Uterus (tissue), 4 donors: ENCODE measurements around the gene DENND1A. TPM values are rescaled to one million over a fixed set of nuclear protein-coding genes. Genes with fewer than 3 reads are reported as not detected.
"Not testable (repeated sequence)": the region's sequence is repeated elsewhere in the genome, so short reads cannot be mapped to it uniquely, and the experiment has no call there.

Source experiments
- DNase-seq, 2 donors: peaks; one replicate each; pipeline ENCODE4 v3.0.0-alpha.2; 2019 to 2020
- H3K27ac ChIP-seq, 2 donors: fragments of 200-600 bp; sonication (generic); 1 replicate in 1 of 2; 2 replicates in 1 of 2; pipeline ENCODE4 v1.5.1; 2016 to 2018
- H3K27me3 ChIP-seq, 2 donors: fragments of 200-600 bp; sonication (generic); one replicate each; pipeline ENCODE4 v1.5.1; 2018 to 2019; ENCODE audit warnings: control low read depth in 1 of 2
- H3K36me3 ChIP-seq, 2 donors: fragments of 200-600 bp; sonication (generic); one replicate each; pipeline ENCODE4 v1.5.1; 2019; ENCODE audit warnings: control low read depth in 1 of 2
- H3K4me1 ChIP-seq, 2 donors: fragments of 200-600 bp; sonication (generic); one replicate each; pipeline ENCODE4 v1.5.1; 2018 to 2019; ENCODE audit warnings: control low read depth in 1 of 2
- H3K4me3 ChIP-seq, 2 donors: fragments of 200-600 bp; sonication (generic); 1 replicate in 1 of 2; 2 replicates in 1 of 2; pipeline ENCODE4 v1.5.1; 2018 to 2019; ENCODE audit warnings: mild to moderate bottlenecking in 1 of 2
- H3K9me3 ChIP-seq, 2 donors: fragments of 200-600 bp; sonication (generic); one replicate each; pipeline ENCODE4 v1.5.1; 2019; ENCODE audit warnings: control low read depth in 1 of 2
- POLR2A ChIP-seq, 2 donors: fragments of 450-650 bp; IDR thresholded peaks; one replicate each; pipeline ENCODE4 v1.6.1; 2016; ENCODE audit warnings: antibody characterized with exemption in 2 of 2, mild to moderate bottlenecking in 1 of 2, moderate library complexity in 1 of 2
- intact Hi-C: fragments of 100-400 bp; cut with DNase I; formaldehyde crosslinking; loops from one replicate; pipeline ENCODE4 v1.15.1; 2023; ENCODE audit warnings: low total_unique reads
- total RNA-seq, 4 donors: library from RNA; depleted of rRNA in 3 of 4; stranded (reverse); fragments of >200 nt in 3 of 4; gene quantifications; one replicate each; pipeline versions ENCODE4 v1.1.0 to v1.2.4, GENCODE V29; 2014 to 2023
- TF ChIP-seq, protein P1 (sequence below), 4 experiments: fragments of 200-600 bp in 2 of 4; fragments of 450-650 bp in 2 of 4; sonication (generic) in 2 of 4; IDR thresholded peaks; one replicate each; pipeline ENCODE4 v1.5.1; 2016 to 2019; ENCODE audit warnings: antibody characterized with exemption in 4 of 4, mild to moderate bottlenecking in 2 of 4, moderate library complexity in 1 of 4
- donor health status: DM: yes; HTN: yes; CAD: no.

The DENND1A gene
- total RNA-seq, 4 donors from 2014 or later = 10.8 to 34.5 (median 22.6) TPM

DNA sequence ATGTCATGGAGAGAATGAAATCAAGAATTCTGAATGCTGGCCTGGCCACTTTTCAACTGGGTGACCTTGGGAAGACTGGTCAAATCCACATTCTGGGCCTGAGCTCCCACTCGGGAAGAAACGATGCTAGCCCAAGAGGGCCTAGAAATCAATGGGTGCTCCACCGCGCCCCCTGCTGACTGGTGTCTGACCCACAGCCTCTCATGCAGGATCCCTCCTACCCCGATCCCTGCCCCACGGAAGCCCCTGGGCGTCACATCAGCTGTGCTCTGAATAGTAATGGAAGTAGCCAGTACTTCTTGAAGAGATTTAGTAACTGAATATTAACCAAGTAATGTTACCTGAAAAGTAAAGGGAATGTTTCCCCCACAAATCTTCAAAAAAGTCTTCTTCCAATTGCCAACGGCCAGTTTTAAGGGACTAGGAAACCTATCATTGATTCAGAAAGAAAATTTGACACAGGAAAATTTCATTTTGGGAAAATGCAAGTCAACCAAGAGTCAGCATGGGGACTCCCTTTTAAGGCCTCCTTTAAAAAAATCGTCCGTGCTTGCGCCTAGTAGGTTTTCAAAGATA is 530.0 kb downstream of the DENND1A start:
- no peaks in the 10 kb centered on the region for H3K9me3 ChIP-seq
- no peak for DNase-seq
- no peak for TF ChIP-seq POLR2A (IDR thresholded peaks at IDR 0.05)
- TF ChIP-seq, protein P1, sequence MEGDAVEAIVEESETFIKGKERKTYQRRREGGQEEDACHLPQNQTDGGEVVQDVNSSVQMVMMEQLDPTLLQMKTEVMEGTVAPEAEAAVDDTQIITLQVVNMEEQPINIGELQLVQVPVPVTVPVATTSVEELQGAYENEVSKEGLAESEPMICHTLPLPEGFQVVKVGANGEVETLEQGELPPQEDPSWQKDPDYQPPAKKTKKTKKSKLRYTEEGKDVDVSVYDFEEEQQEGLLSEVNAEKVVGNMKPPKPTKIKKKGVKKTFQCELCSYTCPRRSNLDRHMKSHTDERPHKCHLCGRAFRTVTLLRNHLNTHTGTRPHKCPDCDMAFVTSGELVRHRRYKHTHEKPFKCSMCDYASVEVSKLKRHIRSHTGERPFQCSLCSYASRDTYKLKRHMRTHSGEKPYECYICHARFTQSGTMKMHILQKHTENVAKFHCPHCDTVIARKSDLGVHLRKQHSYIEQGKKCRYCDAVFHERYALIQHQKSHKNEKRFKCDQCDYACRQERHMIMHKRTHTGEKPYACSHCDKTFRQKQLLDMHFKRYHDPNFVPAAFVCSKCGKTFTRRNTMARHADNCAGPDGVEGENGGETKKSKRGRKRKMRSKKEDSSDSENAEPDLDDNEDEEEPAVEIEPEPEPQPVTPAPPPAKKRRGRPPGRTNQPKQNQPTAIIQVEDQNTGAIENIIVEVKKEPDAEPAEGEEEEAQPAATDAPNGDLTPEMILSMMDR (IDR thresholded peaks at IDR 0.05) = no peak
- no peaks in the 10 kb centered on the region for H3K4me1 ChIP-seq
- intact Hi-C loops = no loop called here
- H3K4me3 ChIP-seq = no peak overlapping the region
- no peaks in the 10 kb centered on the region for H3K36me3 ChIP-seq
- no peak overlapping the region for H3K27ac ChIP-seq
- H3K27me3 ChIP-seq = no peaks in the 10 kb centered on the region

- H3K27me3 ChIP-seq, H3K4me3 ChIP-seq, H3K36me3 ChIP-seq, H3K27ac ChIP-seq, intact Hi-C loops, H3K9me3 ChIP-seq, DNase-seq, H3K4me1 ChIP-seq: not testable (repeated sequence)
Observed at GRCh38 chr9:123398938-123399337, 531.0 kb downstream of the DENND1A start.

DNA sequence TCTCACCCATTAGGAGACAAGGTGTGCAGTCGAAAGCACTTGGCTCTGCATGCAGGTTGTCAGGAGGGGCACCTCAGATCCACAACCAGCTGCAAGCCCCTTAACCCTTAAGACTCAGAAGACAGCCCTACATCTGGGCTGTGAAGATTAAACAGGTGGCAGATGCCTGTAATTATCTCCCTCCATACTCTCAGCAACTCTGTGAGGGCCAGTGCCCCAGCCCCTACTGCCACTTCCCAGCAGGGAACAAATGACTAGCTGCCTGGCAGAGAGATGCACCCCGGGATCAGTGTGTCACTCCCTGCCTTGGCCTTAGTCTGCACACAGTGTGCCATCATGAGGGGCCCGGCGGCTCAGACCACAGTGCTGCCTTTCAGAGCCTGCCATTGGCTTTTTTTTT is 532.0 kb downstream of the DENND1A start:
- Histone ChIP-seq H3K4me3 (no peak overlapping the region), H3K9me3 (no peaks in the 10 kb centered on the region), H3K27me3 (no peaks in the 10 kb centered on the region), H3K27ac (no peak overlapping the region), H3K4me1 (no peaks in the 10 kb centered on the region), H3K36me3 (no peaks in the 10 kb centered on the region)
- no peak for DNase-seq
- intact Hi-C loops = no loop called here
- no peak for TF ChIP-seq POLR2A (IDR thresholded peaks at IDR 0.05)
- TF ChIP-seq, protein P1 (IDR thresholded peaks at IDR 0.05) = no peak

DNA sequence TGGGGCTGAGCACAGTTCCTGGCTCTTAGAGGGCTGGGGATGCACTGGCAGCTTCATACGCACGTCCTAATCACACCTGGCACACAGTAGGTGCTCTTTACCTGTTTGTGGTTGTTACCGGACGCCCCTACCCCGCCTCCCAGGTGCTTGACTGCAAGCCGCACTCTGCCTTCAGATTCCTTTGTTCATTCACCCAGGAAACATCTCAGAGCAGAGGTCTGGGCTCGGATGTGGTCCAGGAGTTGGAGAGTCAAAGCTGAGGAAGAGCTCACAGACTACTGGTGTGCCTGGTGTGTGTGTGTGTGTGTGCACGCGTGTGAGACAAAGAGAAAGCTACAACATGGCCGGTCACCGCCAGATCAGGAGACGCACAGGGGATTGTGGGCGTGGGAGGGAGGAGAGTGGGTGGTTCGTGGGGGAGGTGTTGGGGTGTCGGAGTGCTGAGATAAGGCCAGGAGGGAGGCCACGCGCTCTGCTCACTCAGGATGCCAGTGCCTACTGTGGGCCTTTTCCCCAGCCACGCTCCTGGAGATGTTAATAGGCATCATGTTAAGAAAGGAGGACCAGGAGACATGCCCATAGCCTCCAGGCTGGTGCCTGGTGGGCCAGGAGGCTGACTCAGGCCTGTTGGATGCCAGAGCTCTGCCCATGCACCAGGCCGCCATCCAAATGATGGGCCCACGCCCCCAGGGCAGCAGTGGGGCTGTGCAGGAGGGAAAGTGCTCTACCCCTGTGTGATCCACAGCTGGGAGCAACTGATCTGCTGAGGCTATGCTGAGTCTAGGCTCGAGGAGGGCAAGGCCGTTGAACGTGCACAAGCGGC is 534.0 kb downstream of the DENND1A start:
- no peaks in the 10 kb centered on the region for H3K9me3 ChIP-seq
- H3K27me3 ChIP-seq = no peaks in the 10 kb centered on the region
- TF ChIP-seq, protein P1 (IDR thresholded peaks at IDR 0.05) = no peak
- TF ChIP-seq POLR2A (IDR thresholded peaks at IDR 0.05) = no peak
- DNase-seq = no peak
- intact Hi-C loops = no loop called here
- H3K36me3 ChIP-seq = no peaks in the 10 kb centered on the region
- no peaks in the 10 kb centered on the region for H3K4me1 ChIP-seq
- no peak overlapping the region for H3K4me3 ChIP-seq
- no peak overlapping the region for H3K27ac ChIP-seq

DNA sequence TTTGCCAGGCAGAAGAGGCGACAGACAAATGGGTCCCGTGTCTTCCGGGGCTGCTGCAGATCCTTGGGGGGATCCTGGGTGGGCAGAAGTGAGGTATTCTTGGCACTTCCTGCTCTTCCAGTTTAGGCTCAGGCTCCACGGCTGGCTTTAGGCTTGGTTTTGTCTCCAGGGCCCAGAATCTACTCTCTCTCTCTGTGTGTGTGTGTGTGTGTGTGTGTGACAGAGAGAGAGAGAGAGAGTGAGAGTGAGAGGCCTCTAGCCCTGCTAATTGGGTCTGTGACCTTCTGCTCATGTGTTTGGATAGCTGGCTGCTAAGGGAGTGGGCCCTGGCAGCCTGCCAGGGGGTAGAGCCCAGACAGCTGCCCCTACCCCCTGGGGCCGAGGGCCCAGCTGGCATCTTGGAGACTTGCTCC is 534.6 kb downstream of the DENND1A start:
- Histone ChIP-seq H3K36me3 (no peaks in the 10 kb centered on the region), H3K27ac (no peak overlapping the region), H3K4me3 (no peak overlapping the region), H3K4me1 (no peaks in the 10 kb centered on the region), H3K27me3 (no peaks in the 10 kb centered on the region), H3K9me3 (no peaks in the 10 kb centered on the region)
- DNase-seq = no peak
- no peak for TF ChIP-seq POLR2A (IDR thresholded peaks at IDR 0.05)
- TF ChIP-seq, protein P1 (IDR thresholded peaks at IDR 0.05) = no peak
- intact Hi-C loops = no loop called here
